Measurements from ENCODE around the gene EIF4G3. TPM values are rescaled to one million over a fixed set of nuclear protein-coding genes. Genes with fewer than 3 reads are reported as not detected.
A peak's percentile ranks its signal among the peaks of the same experiment; 100 is the strongest.
"Not testable (repeated sequence)": the region's sequence is repeated elsewhere in the genome, so short reads cannot be mapped to it uniquely, and the experiment has no call there.

The EIF4G3 gene
- 16.0 and 23.3 TPM in 2 replicates for total RNA-seq (2014; rRNA removed; shearing (Covaris generic); ENCODE audit: low replicate concordance)

GRCh38 chr1:21176586-21177555, at the start of gene EIF4G3:
Gene EIF4G3, minus strand, starts transcription at chr1:21176897. Its CDS starts 174,155 bp downstream, at chr1:21002742.
- Histone ChIP-seq H3K27me3 (no peaks in the 10 kb centered on the region), H3K36me3 (peaks cover 9% of the 10 kb centered on the region; the same call in 1 of the 2 replicates), H3K4me3 (peak within 1 kb of the TSS; percentile 82), H3K9me3 (no peaks in the 10 kb centered on the region)
- DNase-seq = peak; percentile 94

- H3K9me3 ChIP-seq = no peaks in the 10 kb centered on the region
- no peak overlapping the region for H3K4me3 ChIP-seq
- H3K27me3 ChIP-seq = no peaks in the 10 kb centered on the region
- no peaks in the 10 kb centered on the region; the same call in 1 of the 2 replicates for H3K36me3 ChIP-seq
- no peak for DNase-seq
Observed at GRCh38 chr1:21225065-21225464, 48.4 kb upstream of the EIF4G3 start.

- H3K36me3 ChIP-seq = no peaks in the 10 kb centered on the region; the same call in 1 of the 2 replicates
- DNase-seq = no peak
- no peak overlapping the region for H3K4me3 ChIP-seq
- no peaks in the 10 kb centered on the region for H3K27me3 ChIP-seq
- H3K9me3 ChIP-seq = no peaks in the 10 kb centered on the region
Observed at GRCh38 chr1:21220815-21221214, 44.1 kb upstream of the EIF4G3 start.

GRCh38 chr1:21219674-21220073, 43.0 kb upstream of the EIF4G3 start:
- H3K9me3 ChIP-seq = no peaks in the 10 kb centered on the region
- no peak overlapping the region for H3K4me3 ChIP-seq
- no peaks in the 10 kb centered on the region for H3K27me3 ChIP-seq
- no peaks in the 10 kb centered on the region; the same call in 1 of the 2 replicates for H3K36me3 ChIP-seq
- DNase-seq = no peak

- Histone ChIP-seq H3K36me3 (no peaks in the 10 kb centered on the region; the same call in 1 of the 2 replicates), H3K27me3 (no peaks in the 10 kb centered on the region), H3K9me3 (no peaks in the 10 kb centered on the region), H3K4me3 (no peak overlapping the region)
- peak; percentile 22 for DNase-seq
Observed at GRCh38 chr1:21217812-21218596, 41.3 kb upstream of the EIF4G3 start.

GRCh38 chr1:21216835-21217811, 40.4 kb upstream of the EIF4G3 start:
- peak; percentile 23 for DNase-seq
- Histone ChIP-seq H3K36me3 (no peaks in the 10 kb centered on the region; the same call in 1 of the 2 replicates), H3K9me3 (no peaks in the 10 kb centered on the region), H3K4me3 (no peak overlapping the region), H3K27me3 (no peaks in the 10 kb centered on the region)

GRCh38 chr1:21212126-21212525, 35.4 kb upstream of the EIF4G3 start:
- peak; percentile 12 for DNase-seq
- Histone ChIP-seq H3K9me3 (no peaks in the 10 kb centered on the region), H3K36me3 (no peaks in the 10 kb centered on the region), H3K27me3 (no peaks in the 10 kb centered on the region), H3K4me3 (no peak overlapping the region)

- not testable (repeated sequence) for DNase-seq, H3K27me3 ChIP-seq, H3K36me3 ChIP-seq, H3K4me3 ChIP-seq, H3K9me3 ChIP-seq
Observed at GRCh38 chr1:21208137-21208700, 31.5 kb upstream of the EIF4G3 start.

GRCh38 chr1:21206117-21206516, 29.4 kb upstream of the EIF4G3 start:
- no peaks in the 10 kb centered on the region for H3K27me3 ChIP-seq
- H3K4me3 ChIP-seq = no peak overlapping the region
- no peak for DNase-seq
- no peaks in the 10 kb centered on the region for H3K9me3 ChIP-seq
- no peaks in the 10 kb centered on the region for H3K36me3 ChIP-seq

GRCh38 chr1:21205416-21205815, 28.7 kb upstream of the EIF4G3 start:
- no peaks in the 10 kb centered on the region for H3K27me3 ChIP-seq
- DNase-seq = no peak
- H3K36me3 ChIP-seq = no peaks in the 10 kb centered on the region
- H3K4me3 ChIP-seq = no peak overlapping the region
- no peaks in the 10 kb centered on the region for H3K9me3 ChIP-seq

GRCh38 chr1:21201650-21202049, 25.0 kb upstream of the EIF4G3 start:
- no peaks in the 10 kb centered on the region for H3K27me3 ChIP-seq
- H3K9me3 ChIP-seq = no peaks in the 10 kb centered on the region
- H3K36me3 ChIP-seq = no peaks in the 10 kb centered on the region
- no peak overlapping the region for H3K4me3 ChIP-seq
- DNase-seq = no peak

GRCh38 chr1:21201238-21201637, 24.5 kb upstream of the EIF4G3 start:
- not testable (repeated sequence) for H3K4me3 ChIP-seq, H3K9me3 ChIP-seq, H3K27me3 ChIP-seq, DNase-seq, H3K36me3 ChIP-seq

GRCh38 chr1:21200767-21201166, 24.1 kb upstream of the EIF4G3 start:
- Histone ChIP-seq H3K4me3 (no peak overlapping the region), H3K36me3 (no peaks in the 10 kb centered on the region), H3K27me3 (no peaks in the 10 kb centered on the region), H3K9me3 (no peaks in the 10 kb centered on the region)
- DNase-seq = no peak

- H3K9me3 ChIP-seq = no peaks in the 10 kb centered on the region
- no peaks in the 10 kb centered on the region for H3K27me3 ChIP-seq
- no peak for DNase-seq
- H3K4me3 ChIP-seq = no peak overlapping the region
- H3K36me3 ChIP-seq = no peaks in the 10 kb centered on the region
Observed at GRCh38 chr1:21198929-21199328, 22.2 kb upstream of the EIF4G3 start.

- H3K27me3 ChIP-seq = no peaks in the 10 kb centered on the region
- no peak overlapping the region for H3K4me3 ChIP-seq
- no peak for DNase-seq
- H3K9me3 ChIP-seq = no peaks in the 10 kb centered on the region
- no peaks in the 10 kb centered on the region for H3K36me3 ChIP-seq
Observed at GRCh38 chr1:21192871-21193270, 16.2 kb upstream of the EIF4G3 start.

GRCh38 chr1:21192284-21192683, 15.6 kb upstream of the EIF4G3 start:
- H3K9me3 ChIP-seq = no peaks in the 10 kb centered on the region
- H3K36me3 ChIP-seq = no peaks in the 10 kb centered on the region
- H3K4me3 ChIP-seq = no peak overlapping the region
- H3K27me3 ChIP-seq = no peaks in the 10 kb centered on the region
- DNase-seq = peak; percentile 35

All from MG63 (cell line).